ENCODE data around the gene AKR1A1.
A peak's percentile ranks its signal among the peaks of the same experiment; 100 is the strongest.

AKR1A1 gene

GRCh38 chr1:45550401-45551351, at the start of gene AKR1A1:
Gene AKR1A1 (plus strand): TSS chr1:45550826. CDS start chr1:45561795, 10,969 bp downstream.
- peak within 1 kb of the TSS; percentile 86 for H3K4me3 ChIP-seq (replicated peaks; ENCODE audit: low read depth, low read length)
- DNase-seq (ENCODE audit: extremely low read depth, low read depth), result peak; percentile 67
- no peak for TF ChIP-seq CTCF (IDR thresholded peaks at IDR 0.05; ENCODE audit: low read depth, low read length, missing control alignments)

- no peak for TF ChIP-seq CTCF (IDR thresholded peaks at IDR 0.05; ENCODE audit: low read depth, low read length, missing control alignments)
- no peak for DNase-seq (ENCODE audit: extremely low read depth, low read depth)
- peak overlapping the region; percentile 63 for H3K4me3 ChIP-seq (replicated peaks; ENCODE audit: low read depth, low read length)
Measured at GRCh38 chr1:45501505-45501859, 49.1 kb upstream of the AKR1A1 start.

- H3K4me3 ChIP-seq (replicated peaks; ENCODE audit: low read depth, low read length), result no peak overlapping the region
- no peak for TF ChIP-seq CTCF (IDR thresholded peaks at IDR 0.05; ENCODE audit: low read depth, low read length, missing control alignments)
- no peak for DNase-seq (ENCODE audit: extremely low read depth, low read depth)
Measured at GRCh38 chr1:45503462-45504360, 46.9 kb upstream of the AKR1A1 start.

- no peak for DNase-seq (ENCODE audit: extremely low read depth, low read depth)
- TF ChIP-seq CTCF (IDR thresholded peaks at IDR 0.05; ENCODE audit: low read depth, low read length, missing control alignments), result no peak
- no peak overlapping the region for H3K4me3 ChIP-seq (replicated peaks; ENCODE audit: low read depth, low read length)
Measured at GRCh38 chr1:45507195-45507594, 43.4 kb upstream of the AKR1A1 start.

- no peak for TF ChIP-seq CTCF (IDR thresholded peaks at IDR 0.05; ENCODE audit: low read depth, low read length, missing control alignments)
- DNase-seq (ENCODE audit: extremely low read depth, low read depth), result no peak
- H3K4me3 ChIP-seq (replicated peaks; ENCODE audit: low read depth, low read length), result no peak overlapping the region
Measured at GRCh38 chr1:45507893-45508292, 42.7 kb upstream of the AKR1A1 start.

- peak; percentile 4 for TF ChIP-seq CTCF (IDR thresholded peaks at IDR 0.05; ENCODE audit: low read depth, low read length, missing control alignments)
- no peak overlapping the region for H3K4me3 ChIP-seq (replicated peaks; ENCODE audit: low read depth, low read length)
- no peak for DNase-seq (ENCODE audit: extremely low read depth, low read depth)
Measured at GRCh38 chr1:45508295-45509151, 42.1 kb upstream of the AKR1A1 start.
